Chondrocyte (in vitro differentiated cells): ENCODE data around the gene RTCB. TPM values are rescaled to one million over a fixed set of nuclear protein-coding genes. Genes with fewer than 3 reads are reported as not detected.

Source experiments
- DNase-seq: peaks from one replicate; pipeline ENCODE4 v3.0.0; 2021; ENCODE audit warnings: mixed read lengths, low spot score
- H3K27ac Mint-ChIP-seq: one replicate; pipeline ENCODE4 v1.8.0; 2021; ENCODE audit warnings: mild to moderate bottlenecking, moderate library complexity, mixed read lengths; ENCODE audit not compliant: unreplicated experiment
- H3K27me3 Mint-ChIP-seq: 2 replicates; pipeline ENCODE4 v1.8.0; 2021; ENCODE audit warnings: low read depth, mixed read lengths
- H3K36me3 Mint-ChIP-seq: 2 replicates; pipeline ENCODE4 v1.8.0; 2021; ENCODE audit warnings: low read depth, mixed read lengths
- H3K4me1 Mint-ChIP-seq: 2 replicates; pipeline ENCODE4 v1.8.0; 2021; ENCODE audit warnings: low read depth, mild to moderate bottlenecking, mixed read lengths
- H3K4me3 Mint-ChIP-seq: one replicate; pipeline ENCODE4 v1.8.0; 2021; ENCODE audit warnings: mild to moderate bottlenecking, moderate library complexity, mixed read lengths; ENCODE audit not compliant: unreplicated experiment
- H3K9me3 Mint-ChIP-seq: 2 replicates; pipeline ENCODE4 v1.8.0; 2021; ENCODE audit warnings: low read depth, mixed read lengths
- CTCF ChIP-seq: fragments of 200-600 bp; sonication (generic); IDR thresholded peaks from 2 replicates; pipeline ENCODE4 v1.5.0; 2021; ENCODE audit warnings: antibody characterized with exemption, mild to moderate bottlenecking, moderate library complexity
- long read RNA-seq: library from polyadenylated mRNA; stranded (forward); transcript quantifications from one replicate; pipeline ENCODE4 v2.0.0, GENCODE V29; 2021
- total RNA-seq: library from RNA; stranded (reverse); gene quantifications from 3 replicates; pipeline ENCODE4 v1.2.1, GENCODE V29; 2021

The RTCB gene
- 64.7 to 71.1 TPM (median 66.3 TPM) in 3 replicates for total RNA-seq
- long read RNA-seq, transcript RTCB-201 (12 exons, 2,027 nt), result major isoform, 206 of 217 reads
- long read RNA-seq, partial matches to known transcripts, result 1 of 217 reads
- long read RNA-seq, other reads (novel, unspliced or antisense), result 10 of 217 reads

- Mint-ChIP-seq H3K27ac (peak within 1 kb of the TSS; percentile 94), H3K36me3 (peaks cover 16% of the 10 kb centered on the region), H3K4me3 (peak within 1 kb of the TSS; percentile 95), H3K4me1 (peaks cover 33% of the 10 kb centered on the region), H3K27me3 (peaks cover 9% of the 10 kb centered on the region), H3K9me3 (no peaks in the 10 kb centered on the region)
- peak; percentile 41 for TF ChIP-seq CTCF
- DNase-seq, result peak; percentile 94
Observed at GRCh38 chr22:32411829-32412592, at the start of gene RTCB. RTCB (minus strand) TSS chr22:32412247; CDS start chr22:32412156, 91 bp downstream.

DNA sequence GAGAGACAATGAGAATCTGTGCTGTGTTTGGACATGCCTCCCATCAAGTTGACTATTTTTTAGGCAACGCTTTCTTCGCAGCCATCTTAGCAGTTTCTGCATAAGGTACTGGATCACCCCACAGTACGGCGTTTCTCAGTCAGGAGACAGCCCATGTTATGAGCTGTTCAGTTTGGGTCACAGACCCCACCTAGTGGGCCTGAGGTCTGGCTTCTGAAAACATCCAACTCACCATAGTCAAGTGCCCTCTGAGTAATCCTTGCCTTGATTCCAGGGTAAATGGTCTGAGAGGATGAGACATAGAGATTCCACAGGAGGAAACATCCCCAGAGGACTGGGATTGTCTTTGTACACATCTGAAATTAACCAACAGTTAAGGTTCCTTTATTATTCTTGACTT is 45.0 kb upstream of the RTCB start:
- no peaks in the 10 kb centered on the region for H3K4me1 Mint-ChIP-seq
- H3K4me3 Mint-ChIP-seq, result no peak overlapping the region
- H3K27ac Mint-ChIP-seq, result no peak overlapping the region
- no peak for DNase-seq
- no peak for TF ChIP-seq CTCF
- peaks cover 33% of the 10 kb centered on the region for H3K27me3 Mint-ChIP-seq
- H3K36me3 Mint-ChIP-seq, result no peaks in the 10 kb centered on the region
- H3K9me3 Mint-ChIP-seq, result no peaks in the 10 kb centered on the region

DNA sequence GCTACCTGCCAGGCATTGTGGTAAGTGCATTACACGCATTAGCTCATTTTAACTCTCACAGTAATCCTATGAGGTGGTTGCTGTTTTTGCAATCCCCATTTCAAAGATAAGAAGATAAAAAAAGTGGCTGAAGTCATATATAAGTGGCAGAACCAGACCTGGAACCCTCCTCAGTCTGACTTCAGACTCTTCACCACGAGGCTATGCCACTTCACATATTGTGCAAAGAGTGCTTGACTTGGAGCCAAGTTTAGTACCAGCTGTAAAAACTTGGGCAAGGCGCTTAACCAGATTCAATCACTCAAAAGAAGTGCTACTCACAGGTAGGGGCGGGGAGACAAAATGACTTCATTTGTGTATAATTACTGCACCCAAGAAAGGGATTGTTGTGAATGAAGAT is 36.9 kb upstream of the RTCB start:
- peaks cover 36% of the 10 kb centered on the region for H3K27me3 Mint-ChIP-seq

DNA sequence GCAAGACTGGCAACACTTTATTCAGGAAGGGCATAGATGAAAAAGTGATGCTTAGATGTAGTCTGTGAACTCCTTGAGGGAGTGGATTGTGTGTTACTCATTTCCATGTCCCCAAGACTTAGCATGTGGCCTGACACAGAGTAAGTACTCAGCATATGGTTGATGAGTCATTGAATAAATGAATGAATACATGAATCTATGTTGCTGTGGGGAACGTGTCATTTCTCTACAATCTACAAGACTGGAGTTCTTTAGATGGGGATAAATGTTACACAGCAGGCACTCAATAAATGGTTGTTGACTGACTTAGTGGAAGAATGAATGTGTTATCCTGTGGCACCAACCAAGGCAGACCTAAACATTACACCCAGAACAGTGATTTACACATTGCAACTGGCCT is 34.3 kb upstream of the RTCB start:
- no peak for TF ChIP-seq CTCF
- Mint-ChIP-seq H3K4me3 (no peak overlapping the region), H3K9me3 (no peaks in the 10 kb centered on the region), H3K27ac (no peak overlapping the region), H3K36me3 (no peaks in the 10 kb centered on the region), H3K4me1 (no peaks in the 10 kb centered on the region), H3K27me3 (peaks cover 32% of the 10 kb centered on the region)
- no peak for DNase-seq

More for the DNA sequence above, 36.9 kb upstream of the RTCB start:
- H3K27ac Mint-ChIP-seq, result no peak overlapping the region
- H3K4me1 Mint-ChIP-seq, result no peaks in the 10 kb centered on the region
- no peaks in the 10 kb centered on the region for H3K9me3 Mint-ChIP-seq
- DNase-seq, result no peak
- no peaks in the 10 kb centered on the region for H3K36me3 Mint-ChIP-seq
- TF ChIP-seq CTCF, result no peak
- H3K4me3 Mint-ChIP-seq, result no peak overlapping the region

DNA sequence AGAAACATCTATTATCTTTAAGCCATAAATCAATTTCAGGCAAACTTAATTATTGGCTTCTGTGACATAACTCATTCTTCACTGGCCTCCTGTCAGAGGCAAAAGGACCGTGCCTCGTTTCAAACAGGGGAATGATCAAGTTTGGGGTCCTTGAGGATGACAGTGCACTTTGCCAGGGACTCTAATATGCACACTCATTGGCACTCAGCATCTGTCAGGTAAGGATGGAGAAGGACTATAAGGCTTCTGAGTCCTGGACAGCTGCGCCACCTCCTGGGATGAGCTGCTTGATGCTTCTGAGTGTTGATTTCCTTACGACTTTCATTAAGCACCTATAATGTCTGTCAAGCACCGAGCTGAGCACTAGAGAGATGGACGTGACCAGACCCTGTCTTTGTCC is 32.0 kb upstream of the RTCB start:
- no peaks in the 10 kb centered on the region for H3K9me3 Mint-ChIP-seq
- H3K27me3 Mint-ChIP-seq, result peaks cover 30% of the 10 kb centered on the region

More for the DNA sequence above, 32.0 kb upstream of the RTCB start:
- TF ChIP-seq CTCF, result peak; percentile 56
- DNase-seq, result no peak
- no peak overlapping the region for H3K4me3 Mint-ChIP-seq
- H3K4me1 Mint-ChIP-seq, result no peaks in the 10 kb centered on the region
- no peak overlapping the region for H3K27ac Mint-ChIP-seq
- no peaks in the 10 kb centered on the region for H3K36me3 Mint-ChIP-seq
